ENCODE results near the gene TNFRSF13B.
"Not testable (repeated sequence)": the region's sequence is repeated elsewhere in the genome, so short reads cannot be mapped to it uniquely, and the experiment has no call there.

TNFRSF13B gene

DNA sequence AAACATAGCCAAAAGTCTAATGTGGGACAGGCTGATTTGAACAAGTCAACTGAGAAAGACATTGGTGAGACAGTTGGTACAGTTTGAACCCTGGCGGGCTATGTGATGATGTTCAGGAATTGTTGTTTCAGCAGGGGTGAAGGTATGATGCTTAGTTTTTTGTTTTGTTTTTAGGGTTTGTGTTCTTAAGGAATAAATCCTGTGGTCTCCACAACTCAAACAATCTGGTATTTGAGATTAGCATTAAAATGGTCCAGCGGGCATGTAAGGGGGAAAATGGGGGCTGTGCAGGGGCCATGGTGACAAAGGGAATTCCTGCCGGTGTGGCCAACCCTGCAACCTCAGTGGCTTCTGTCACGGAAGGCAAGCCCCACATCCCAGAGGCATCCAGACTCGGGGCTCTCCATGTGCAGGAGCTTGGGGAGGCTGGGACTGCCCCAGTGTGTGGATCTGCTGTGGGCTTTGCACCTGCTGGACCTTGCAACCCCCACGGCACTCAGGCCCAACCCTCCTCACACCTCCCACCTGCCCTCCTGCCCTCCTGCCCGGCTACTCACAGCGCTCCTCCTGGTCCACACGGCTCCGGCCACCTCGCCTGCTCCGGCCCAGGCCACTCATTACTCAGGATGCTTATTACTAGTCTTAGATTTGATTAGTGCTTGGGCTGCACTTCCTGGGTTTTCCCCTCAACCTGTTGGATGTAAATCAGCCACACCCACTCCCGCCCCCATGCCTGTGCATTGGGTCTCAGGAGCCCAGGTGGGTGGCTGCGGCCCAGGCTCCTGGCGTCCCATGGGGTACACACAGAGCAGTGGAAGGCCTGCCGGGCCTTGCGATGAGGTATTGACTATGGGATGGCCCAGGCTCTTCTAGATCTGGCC, at the start of gene TNFRSF13B:
Gene TNFRSF13B, minus strand, starts transcription at position 661 of the 881 bp plus-strand sequence. Its CDS starts 43 bp downstream, at position 618.
- no peak for DNase-seq

DNA sequence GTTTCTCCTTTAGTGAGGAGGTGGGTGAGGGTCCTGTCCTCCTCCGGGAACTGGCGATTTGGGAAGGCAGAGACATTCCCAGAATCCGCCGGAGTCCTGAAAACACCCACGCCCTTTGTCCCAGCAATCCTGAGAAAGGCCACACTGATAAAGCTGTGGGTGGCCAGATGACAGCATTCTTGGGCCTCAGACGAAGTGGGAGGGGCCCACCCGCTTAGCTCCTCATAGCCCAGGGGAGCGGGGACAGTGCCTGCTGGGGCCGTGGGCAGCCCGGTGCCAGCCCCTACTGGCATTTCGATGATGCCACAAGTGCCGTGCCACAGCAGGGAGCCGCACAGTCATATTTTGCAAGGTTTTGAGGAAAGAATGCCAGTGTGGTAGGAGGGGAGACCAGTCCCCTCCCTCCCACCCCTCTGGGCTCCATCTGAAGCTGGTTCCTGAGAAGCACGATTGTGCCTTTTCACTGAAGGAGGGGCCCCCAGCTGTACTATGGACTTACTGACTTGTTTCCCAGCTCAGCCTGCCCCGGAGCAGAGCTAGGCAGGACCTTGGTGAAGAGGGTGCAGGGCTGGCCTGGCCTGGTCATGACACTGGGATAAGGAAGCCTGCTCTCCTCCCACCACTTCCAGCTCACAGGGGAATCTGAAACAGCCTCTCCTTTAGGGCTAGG, 49.4 kb upstream of the TNFRSF13B start:
- DNase-seq = no peak

DNA sequence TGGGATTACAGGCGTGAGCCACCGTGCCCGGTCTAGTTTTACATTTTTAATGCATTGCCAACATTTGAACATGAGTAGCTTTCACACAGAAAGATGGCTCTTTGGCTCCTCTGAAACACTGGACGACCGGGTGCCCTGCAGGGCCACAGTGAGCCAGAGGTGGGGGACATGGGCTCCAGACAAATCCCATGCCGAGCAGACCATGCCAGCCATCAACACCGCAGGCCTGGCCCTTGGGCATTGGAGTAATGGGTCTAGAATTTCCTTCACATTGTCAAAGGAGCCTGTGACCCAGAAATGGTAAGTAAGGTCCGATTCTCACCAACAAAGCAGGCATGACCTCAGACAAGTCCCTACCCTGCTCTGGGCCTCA, 48.9 kb upstream of the TNFRSF13B start:
- no peak for DNase-seq

DNA sequence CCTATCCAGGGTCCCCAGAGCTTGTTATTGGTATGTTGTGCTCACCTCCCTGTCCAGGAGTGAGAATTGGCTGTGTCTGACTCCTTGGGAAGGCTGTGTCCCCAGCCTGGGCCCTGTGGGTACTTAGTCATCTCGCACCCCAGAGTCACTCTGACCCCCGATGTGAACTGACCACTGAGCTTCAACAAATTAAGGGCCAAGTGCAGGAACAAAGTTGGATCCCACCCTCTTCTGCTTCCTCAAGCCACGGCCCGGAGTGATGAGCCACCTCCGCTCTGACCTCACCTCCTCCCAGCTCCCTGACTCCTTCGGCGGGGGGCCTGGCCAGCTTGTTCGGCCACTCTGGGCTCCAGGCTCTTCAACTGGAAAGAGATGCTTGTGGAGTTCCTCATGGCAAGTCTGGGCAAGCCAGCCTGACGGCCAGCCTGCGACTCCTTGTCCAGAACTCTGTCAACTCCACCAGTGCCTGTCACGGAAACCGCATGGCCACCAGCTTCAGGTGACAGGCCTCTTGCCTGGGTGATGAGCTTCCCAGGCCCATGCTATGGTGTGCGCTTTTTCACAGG, 48.1 kb upstream of the TNFRSF13B start:
- no peak for DNase-seq

DNA sequence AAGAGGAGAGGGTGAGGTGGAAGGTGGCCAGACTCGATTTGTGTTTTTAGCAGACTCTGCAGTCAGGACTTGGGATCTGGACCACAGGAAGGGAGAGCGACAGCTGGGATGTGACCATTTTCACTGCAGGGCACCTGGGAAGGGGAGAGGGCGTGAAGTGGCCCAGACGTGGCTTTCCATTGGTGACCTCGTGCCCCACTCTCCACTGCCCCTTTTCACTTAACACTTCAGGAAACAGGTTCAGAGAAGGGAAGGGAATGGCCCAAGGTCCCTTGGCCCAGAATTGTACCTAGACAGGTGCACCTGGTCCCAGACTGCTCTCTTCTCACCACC, 47.5 kb upstream of the TNFRSF13B start:
- no peak for DNase-seq

DNA sequence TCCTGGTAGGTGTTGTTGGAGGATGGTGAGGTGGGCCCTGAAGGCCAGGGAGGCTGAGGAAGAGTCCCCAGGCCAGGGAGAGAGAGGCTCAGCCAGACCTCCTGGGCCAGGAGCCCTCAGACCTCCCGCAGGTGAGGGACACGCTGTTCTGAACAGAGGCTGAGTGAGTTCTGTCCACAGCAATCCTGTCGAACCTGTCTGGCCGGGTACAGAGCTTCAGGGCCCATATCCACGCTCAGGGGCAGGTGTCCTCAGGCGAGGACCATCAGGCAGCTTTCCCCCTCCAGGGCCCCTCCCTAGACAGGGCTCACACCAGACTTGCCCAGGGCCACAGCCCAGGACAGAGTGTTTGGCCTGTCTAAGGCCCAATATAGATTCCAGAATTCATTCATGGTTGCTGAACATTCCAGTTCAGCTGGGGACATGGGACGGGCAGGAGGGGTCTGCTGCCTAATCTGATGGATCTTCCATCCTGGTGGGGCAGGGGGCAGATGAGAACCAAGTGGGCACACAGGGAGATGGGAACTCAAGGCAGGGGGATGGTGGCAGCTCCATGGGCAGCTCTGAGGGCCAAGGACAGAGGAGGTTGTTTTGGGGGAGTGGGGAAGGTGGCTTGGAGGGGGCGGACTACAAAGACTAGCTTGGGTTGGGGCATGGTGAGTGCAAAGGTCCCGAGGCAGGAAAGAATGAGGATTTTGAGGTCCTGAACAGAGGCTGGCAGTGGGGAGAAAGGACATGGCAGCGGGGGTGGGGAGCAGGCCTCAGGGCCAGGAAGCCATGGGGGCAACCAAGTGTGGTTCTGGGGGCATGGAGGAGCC, 46.9 kb upstream of the TNFRSF13B start:
- peak; percentile 3 for DNase-seq

DNA sequence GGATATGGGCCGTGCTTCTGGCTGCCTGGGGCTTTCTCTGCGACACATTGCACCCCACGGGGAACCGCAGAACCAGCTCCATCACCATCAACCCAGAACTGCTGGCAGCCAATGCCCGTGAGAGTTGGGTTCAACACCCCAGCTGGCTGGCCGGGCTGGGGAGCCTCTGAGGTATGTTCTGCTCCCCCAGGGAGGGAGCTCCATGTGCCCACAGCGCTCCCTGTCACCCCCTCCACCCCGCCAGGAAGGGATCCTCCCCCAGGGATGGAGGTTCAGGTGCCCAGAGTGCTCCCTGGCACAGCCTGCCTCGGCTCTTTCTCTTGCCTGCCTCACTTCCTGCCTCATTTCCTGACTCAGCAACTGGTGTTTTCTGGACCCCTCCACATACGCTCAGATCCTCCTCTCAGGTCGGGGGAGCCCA, 46.1 kb upstream of the TNFRSF13B start:
- no peak for DNase-seq

DNA sequence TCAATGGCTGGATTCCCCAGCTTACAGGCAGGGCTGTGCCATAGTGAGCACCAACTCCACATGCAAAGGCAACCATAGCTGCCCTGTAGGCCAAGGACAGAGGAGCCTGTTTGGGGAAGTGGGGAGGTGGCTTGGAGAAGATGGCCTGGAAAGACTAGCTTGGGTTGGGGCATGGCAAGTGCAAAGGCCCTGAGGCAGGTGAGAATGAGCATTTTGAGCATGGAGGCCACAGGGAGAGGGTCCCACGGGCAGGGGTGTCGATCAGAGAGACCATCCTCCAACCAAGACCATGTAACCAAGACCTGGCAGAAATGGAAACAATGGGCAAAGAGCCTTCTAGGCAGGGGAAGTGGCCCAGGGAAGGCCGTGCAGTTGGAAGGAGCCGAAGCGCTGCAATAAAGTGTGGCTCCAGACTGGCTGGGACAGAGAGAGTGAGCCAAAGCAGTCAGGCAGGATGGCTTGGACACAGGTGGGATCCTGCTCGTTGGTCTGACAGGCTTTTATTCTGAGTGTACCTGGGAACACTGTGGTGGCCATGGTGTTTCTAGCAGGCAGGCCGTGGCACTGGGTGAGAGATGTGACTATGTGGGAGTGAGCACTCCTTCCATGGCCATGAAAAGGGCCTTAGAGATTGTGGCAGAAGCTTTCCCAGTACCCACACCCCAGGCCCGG, 45.6 kb upstream of the TNFRSF13B start:
- no peak for DNase-seq

DNA sequence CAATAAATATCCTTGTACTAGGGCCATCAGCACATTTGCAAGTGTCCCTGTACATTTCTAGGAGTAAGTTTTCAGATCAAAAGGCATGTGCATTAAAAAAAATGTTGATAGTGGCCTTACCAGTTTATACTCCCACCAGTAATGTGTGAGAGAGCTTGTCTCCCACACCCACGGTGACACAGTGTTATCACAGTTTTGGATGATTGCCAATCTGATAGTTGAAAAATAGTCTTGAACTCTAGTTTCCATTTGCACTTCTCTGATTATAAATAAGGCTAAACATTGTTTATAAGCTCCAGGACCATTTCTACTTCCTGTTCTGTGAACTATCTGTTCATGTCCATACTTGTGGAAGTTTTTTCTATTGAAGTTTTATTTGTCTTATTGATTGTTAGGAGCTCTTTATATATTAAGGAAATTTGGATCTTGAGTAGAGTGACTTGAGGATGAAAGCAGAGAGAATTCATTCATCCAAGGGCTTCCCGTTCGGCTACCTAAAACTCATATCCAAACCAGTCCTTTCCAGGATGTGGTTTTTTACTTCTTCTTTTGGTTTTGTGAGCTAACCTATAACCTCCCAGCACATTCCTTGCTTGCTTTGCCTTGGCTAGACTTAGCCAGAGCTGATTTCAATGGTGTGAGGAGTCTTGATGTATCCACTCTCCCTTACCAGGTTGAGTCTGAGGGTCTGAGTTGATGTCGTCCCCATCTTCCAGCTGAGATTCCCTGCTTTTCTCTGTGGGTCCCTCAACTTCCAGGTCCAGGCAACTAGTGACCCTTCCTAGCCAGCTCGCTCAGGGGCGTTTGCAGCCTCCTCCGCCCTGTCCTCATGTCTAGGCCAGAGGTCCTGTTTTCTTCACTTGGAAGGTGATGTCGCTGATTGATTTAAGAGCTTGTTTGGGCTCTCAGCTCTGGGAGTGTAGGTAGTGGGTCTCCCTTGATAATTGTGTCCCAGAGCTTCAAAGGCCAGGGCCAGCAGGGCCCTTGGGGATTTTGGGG, 44.6 kb upstream of the TNFRSF13B start:
- DNase-seq = not testable (repeated sequence)

DNA sequence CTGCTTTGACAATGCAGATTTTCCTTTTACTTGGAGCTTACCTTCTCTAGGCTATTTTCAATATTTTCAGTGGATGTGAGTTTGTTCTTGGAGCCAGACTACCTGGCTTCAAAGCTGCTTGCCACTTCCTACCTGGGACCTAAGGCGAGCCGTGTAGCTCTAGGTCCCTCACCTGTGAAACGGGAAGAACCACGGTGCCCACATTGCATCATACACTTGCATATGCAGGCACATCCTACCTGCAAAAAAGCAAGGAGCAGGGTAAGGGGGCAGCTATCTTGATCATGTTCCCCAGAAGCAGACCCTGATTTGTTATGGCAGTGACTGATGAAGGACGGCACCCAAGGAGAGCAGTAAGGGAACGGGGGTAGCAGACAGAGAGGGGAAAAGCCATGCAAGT, 43.3 kb upstream of the TNFRSF13B start:
- no peak for DNase-seq

DNA sequence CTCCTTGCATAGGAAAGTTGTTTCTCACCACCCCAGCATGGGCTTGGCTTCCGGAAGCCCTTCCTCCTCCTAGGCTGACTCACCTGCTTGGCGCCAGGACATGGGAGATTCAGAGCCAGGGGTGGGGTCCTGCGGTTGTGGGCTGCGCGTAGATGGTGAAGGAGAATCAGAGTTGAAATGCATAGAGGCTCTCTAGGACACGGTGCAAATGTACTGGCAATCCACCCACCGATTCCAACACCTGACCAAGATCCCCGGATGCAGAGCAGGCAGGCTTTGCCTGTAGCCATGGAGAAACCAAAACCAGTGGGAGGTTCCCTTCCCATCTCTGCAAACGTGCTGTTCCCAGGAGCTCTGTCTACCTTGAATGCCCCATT, 42.8 kb upstream of the TNFRSF13B start:
- not testable (repeated sequence) for DNase-seq

DNA sequence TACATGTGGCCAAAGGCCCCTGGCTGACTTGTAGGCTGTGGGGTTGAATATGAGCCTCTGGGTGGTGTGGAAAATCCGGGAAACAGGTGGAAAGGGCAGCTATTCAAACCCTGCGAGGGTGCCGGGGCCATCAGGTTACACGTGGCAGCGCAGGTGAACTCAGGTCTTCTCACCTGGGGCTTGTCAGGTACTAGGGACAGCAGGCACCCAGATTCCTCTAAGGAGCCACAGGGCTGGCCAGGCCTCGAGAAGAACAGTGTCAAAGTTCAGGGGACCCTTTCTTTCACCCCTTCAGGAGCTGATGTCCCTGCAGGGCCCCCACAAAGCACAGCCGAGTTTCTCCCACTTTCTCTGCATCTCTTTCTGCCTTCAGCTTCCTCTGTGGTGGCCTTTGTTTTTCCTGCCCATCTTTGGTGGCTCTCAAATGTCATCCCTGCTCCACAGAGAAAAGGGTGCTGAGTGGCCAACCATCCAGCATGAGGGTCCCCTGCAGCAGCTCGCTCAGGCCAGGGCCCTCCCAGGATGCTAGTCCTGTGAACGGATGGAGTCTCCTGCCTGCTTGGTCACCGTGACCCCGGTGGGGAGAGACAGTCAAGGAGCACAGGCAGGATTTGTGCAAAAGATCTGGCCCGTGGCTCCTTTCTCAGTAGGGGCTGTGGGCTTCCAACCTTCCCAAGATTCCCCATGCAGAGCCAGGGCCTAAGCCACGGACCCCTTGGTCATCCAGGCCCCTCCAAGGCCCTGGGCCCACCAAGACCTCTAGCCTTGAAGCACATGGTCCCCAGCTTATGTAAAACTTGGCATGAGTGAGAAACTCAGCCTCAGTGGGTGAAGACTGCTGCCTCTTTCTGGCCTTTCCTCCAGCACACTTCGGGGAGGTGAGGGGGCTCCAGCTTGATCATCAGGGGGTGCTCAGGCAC, 42.2 kb upstream of the TNFRSF13B start:
- not testable (repeated sequence) for DNase-seq

DNA sequence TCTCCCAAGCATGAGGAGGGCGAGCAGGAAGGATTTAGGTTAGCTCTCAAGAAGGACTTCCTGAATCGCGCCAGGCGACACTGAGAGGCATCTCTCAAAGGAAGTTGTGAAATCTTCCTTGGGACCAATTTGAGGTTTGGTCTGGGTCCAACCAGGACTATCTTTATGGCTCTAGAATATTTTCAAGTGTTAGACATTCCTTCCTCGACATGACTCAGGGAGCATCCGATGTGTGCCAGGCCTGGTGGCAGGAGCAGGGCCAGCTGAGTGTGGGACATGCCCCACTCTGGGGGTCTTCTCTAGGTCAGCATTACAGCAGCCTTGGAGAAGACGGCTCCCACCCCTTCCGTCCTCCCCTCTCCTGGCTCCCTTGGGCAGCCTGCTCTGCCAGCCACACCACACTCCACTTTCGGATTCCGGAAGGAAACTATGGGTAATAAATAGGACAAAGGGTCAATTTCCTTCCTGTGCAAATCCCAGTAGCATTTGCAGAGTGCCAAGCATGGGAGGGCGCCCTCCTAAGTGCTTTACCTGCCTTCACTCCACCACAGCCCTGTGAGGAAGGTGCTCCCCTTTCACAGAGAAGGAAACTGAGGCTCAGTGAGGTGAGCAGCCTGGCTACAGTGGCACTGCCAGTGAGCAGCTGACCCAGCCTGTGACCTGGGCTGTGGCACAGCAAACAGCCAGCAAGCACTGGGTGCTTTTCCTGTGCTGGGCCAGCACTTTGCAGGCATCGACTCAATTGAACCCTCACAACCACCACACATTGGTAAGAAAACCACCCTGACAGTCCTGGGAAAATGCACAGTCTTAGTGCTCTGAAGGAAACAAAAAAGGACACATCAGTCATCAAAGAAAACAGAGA, 39.4 kb upstream of the TNFRSF13B start:
- DNase-seq = not testable (repeated sequence)

DNA sequence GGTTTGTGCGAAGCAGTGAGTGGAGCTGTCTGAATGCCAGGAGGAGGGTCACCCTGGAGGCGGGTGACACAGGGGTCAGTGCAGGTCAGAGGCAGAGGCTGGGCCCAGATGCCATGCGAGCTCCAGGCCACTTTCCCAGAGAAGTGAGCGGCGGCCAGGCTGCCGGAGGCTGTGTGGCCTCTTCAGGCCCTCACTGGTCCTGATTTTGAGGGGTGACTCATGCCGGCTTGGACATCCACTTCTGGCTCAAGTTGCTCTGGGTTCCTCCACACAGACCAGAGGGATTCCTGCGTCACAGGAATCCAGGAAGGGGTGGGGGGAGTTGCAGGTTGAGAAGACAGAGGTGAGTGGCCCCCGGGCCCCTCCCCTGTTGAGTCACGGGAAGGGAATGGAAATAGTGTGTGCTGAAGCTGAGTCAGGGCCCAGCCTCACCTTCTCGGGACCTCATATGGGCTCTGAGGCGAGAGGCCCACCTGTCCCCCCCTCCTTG, 38.7 kb upstream of the TNFRSF13B start:
- not testable (repeated sequence) for DNase-seq

DNA sequence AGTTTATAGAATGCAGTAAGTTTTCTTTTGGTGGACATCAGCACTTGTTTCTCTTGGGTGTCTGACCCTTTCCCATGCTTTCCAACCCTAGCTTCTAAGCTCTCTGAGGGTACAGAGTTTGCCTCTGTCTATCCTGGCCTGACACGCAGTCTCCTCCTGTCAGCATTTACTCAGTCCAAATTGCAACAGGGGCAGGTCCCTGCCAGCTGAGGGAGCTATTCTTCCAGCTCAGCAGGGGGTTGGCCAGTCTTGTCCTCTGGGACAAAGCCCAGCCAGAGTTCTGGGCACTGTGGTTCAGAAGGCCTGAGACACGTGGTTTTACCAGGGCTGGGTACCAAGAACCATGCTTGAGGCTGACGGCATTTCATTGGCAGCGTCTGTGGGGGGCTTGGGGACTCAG, 38.1 kb upstream of the TNFRSF13B start:
- DNase-seq = not testable (repeated sequence)

DNA sequence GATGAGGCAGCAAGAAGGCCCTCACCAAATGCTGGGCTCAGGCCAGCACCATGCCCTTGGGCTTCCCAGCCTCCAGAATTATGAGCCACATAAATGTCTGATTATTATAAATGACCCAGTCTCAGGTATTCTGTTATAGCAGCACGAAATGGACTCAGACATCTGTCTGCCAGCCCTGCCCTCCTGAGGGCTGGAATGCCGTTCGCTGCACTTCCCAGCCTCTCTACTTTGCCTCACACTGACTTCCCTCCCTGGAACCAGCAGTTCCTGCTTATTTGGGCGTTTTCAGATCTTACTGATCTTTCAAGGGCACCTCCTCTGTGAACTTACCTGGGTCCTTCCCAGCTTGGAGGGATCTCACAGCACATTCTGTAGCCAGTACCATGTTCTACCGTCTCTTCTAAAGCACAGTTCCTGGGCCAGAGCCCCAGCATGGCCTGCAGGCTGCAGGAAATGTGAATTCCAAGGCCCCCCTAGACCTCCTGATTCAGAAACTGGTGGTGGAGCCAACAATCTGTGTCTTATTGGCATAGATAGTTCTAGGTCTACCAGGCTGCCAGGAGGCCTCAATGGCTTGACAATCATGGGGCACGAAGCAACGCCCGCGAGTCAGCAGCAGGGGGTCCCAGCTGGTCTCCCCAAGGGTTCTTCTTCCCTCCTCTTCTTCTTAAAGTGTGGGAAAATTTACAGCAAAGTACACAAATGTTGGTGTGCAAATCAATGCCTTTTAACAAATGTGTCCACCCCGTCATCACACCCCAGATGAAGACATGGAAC, 36.9 kb upstream of the TNFRSF13B start:
- DNase-seq = not testable (repeated sequence)

DNA sequence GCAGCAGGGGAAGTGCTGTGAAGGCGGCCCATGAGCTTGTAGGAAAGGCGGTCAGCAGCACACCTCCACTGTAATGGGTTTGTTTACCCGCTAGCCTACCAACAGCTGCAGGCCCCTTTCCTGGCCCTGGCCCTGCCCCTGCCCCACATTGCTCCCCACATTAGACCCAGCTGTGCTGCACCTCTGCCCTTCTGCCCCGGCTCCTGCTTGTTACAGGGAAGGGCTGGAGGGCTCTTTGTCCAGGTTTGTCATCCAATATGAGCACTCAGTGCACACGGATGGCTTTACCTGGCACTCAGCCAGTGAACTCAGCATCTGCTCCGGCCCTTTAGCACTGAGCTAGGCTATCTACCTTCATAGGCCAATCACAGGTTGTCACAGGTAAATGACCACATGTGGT, 36.0 kb upstream of the TNFRSF13B start:
- not testable (repeated sequence) for DNase-seq

DNA sequence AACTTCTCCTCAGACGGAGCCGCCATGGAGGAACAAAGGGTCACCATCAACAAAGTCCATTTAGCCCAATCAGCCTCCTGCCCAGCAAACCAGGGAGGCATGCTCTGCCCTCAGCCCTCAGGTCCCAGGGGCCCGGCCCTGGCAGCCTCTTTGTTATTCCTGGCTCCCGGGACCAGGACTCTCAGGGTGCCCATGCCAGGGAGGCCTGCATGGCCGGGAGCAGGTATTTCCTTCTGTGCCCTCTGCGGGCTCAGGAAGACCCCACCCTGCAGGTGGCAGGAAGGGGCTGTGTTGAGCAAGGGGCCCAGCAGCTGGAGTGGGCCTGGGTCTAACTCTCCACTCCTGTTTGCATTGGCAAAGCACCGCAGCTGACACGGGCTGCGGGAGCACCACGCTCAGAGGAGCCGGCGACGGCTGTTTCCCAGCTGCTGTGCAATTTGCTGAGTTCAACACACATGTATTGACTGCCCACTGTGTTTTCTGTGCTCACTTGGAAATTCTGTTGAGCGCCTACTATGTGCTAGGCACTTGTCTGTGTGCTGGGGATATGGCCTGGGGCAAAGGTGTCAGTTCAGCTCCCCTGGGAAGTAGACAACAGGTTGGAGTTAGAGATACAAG, 33.2 kb upstream of the TNFRSF13B start:
- DNase-seq = not testable (repeated sequence)

Measured in NCI-H526 treated with DMSO at 0.1 percent for 48 hours (cell line).